Stomach (tissue), 4 donors: Measurements from ENCODE around the gene PLCB4.

Experiments used
- EP300 ChIP-seq: sonication (generic); formaldehyde crosslinking; IDR thresholded peaks from one replicate; pipeline ENCODE4 v1.6.1; 2017; ENCODE audit warnings: antibody characterized with exemption
- POLR2A ChIP-seq, 4 donors: fragments of 450-650 bp; IDR thresholded peaks; one replicate each; pipeline ENCODE4 v1.6.1; 2016; ENCODE audit warnings: antibody characterized with exemption in 4 of 4, control low read depth in 2 of 4, mild to moderate bottlenecking in 1 of 4, moderate library complexity in 1 of 4
- POLR2AphosphoS5 ChIP-seq, 3 donors: sonication (generic); formaldehyde crosslinking; IDR thresholded peaks; one replicate each; pipeline ENCODE4 v1.6.1; 2016; ENCODE audit warnings: antibody characterized with exemption in 3 of 3
- TF ChIP-seq, protein P1 (sequence below), 7 experiments: fragments of 450-650 bp in 4 of 7; fragments of 200-600 bp in 3 of 7; sonication (generic) in 3 of 7; IDR thresholded peaks; one replicate each; pipeline ENCODE4 v1.5.1; 2016 to 2019; ENCODE audit warnings: antibody characterized with exemption in 7 of 7, control low read depth in 2 of 7, mild to moderate bottlenecking in 1 of 7

DNA sequence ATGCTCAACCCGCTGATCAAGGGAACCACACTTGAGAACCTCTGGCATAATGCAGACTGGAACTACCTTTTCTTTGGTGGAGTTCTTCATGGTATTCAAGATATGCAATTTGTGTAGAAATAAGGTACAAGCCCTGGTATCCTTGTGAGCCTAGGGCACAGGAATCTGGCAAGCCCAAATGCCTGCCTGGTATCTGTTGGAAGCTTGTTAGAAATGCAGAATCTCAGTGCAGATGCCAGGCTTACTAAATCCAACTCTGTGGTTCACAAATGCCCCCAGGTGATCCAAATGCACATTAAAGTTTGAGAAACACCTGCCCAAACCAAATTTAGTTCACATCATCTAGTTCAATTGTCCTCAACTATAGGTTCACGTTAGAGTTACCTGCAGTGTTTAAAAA lies 285.7 kb downstream of the PLCB4 start:
- TF ChIP-seq POLR2A (IDR thresholded peaks at IDR 0.05): no peak
- TF ChIP-seq POLR2AphosphoS5 (IDR thresholded peaks at IDR 0.05): no peak
- TF ChIP-seq, protein P1, sequence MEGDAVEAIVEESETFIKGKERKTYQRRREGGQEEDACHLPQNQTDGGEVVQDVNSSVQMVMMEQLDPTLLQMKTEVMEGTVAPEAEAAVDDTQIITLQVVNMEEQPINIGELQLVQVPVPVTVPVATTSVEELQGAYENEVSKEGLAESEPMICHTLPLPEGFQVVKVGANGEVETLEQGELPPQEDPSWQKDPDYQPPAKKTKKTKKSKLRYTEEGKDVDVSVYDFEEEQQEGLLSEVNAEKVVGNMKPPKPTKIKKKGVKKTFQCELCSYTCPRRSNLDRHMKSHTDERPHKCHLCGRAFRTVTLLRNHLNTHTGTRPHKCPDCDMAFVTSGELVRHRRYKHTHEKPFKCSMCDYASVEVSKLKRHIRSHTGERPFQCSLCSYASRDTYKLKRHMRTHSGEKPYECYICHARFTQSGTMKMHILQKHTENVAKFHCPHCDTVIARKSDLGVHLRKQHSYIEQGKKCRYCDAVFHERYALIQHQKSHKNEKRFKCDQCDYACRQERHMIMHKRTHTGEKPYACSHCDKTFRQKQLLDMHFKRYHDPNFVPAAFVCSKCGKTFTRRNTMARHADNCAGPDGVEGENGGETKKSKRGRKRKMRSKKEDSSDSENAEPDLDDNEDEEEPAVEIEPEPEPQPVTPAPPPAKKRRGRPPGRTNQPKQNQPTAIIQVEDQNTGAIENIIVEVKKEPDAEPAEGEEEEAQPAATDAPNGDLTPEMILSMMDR (IDR thresholded peaks at IDR 0.05): no peak
- no peak for TF ChIP-seq EP300
